Measurements from ENCODE around the gene MRTO4.
A peak's percentile ranks its signal among the peaks of the same experiment; 100 is the strongest.
"Not testable (repeated sequence)": the region's sequence is repeated elsewhere in the genome, so short reads cannot be mapped to it uniquely, and the experiment has no call there.

MRTO4 gene

DNA sequence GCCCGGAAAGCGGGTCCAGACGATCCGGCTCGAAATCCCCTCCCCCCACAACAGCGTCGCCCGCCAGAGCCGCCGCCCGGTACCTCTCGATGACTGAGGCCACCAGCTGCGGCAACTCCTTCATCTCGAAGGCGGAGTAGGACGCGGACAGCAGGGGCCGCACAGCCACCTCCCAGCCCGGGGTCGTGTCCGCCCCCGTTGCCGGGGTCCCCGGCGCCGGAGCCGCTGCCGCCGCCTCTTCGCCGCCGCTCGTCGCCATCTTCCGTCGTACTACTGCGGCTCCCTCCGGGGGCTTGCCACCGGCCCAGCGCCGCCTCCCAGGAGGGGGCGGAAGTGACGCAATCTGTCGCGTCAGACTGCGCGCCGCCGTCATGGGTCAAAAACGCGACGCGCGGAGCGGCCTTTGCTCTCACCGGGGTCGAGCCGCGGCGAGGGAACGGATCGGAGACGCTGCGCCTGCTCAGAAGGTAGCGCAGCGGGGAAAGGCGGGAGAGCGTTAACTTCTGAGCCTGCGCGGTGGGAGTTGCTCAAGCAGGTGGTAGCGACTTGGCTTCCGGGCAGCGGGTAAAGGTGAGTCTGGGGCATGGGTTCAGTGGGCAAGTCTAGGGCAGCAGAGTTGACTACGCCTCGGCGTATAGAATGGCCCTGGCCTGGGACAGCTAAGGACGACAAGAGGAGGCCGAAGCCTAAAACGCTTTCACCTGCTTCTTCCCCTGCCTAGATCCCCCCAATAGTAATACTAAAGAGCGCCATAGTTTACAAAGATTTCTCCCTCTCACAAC, 41.4 kb upstream of the MRTO4 start, which contains the start of gene UBR4:
Gene UBR4, minus strand, starts transcription at position 277 of the 782 bp plus-strand sequence. Its CDS starts 18 bp downstream, at position 259.
- Histone ChIP-seq H3K4me3 (ENCODE audit: severe bottlenecking) (peak within 1 kb of the TSS; percentile 89), H3K27ac (ENCODE audit: poor library complexity, severe bottlenecking) (peak within 1 kb of the TSS; percentile 70), H3K9me3 (ENCODE audit: severe bottlenecking) (no peaks in the 10 kb centered on the region), H3K36me3 (ENCODE audit: low read depth) (peaks cover 35% of the 10 kb centered on the region), H3K4me1 (ENCODE audit: insufficient read depth, poor library complexity, severe bottlenecking) (peaks cover 18% of the 10 kb centered on the region), H3K27me3 (ENCODE audit: insufficient read depth, poor library complexity, severe bottlenecking) (no peaks in the 10 kb centered on the region)
- TF ChIP-seq, protein P1, sequence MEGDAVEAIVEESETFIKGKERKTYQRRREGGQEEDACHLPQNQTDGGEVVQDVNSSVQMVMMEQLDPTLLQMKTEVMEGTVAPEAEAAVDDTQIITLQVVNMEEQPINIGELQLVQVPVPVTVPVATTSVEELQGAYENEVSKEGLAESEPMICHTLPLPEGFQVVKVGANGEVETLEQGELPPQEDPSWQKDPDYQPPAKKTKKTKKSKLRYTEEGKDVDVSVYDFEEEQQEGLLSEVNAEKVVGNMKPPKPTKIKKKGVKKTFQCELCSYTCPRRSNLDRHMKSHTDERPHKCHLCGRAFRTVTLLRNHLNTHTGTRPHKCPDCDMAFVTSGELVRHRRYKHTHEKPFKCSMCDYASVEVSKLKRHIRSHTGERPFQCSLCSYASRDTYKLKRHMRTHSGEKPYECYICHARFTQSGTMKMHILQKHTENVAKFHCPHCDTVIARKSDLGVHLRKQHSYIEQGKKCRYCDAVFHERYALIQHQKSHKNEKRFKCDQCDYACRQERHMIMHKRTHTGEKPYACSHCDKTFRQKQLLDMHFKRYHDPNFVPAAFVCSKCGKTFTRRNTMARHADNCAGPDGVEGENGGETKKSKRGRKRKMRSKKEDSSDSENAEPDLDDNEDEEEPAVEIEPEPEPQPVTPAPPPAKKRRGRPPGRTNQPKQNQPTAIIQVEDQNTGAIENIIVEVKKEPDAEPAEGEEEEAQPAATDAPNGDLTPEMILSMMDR (IDR thresholded peaks at IDR 0.05; ENCODE audit: poor library complexity, severe bottlenecking): no peak
- ATAC-seq (ENCODE audit: low read depth): peak; percentile 91
- peak; percentile 95 for DNase-seq (ENCODE audit: low spot score)

DNA sequence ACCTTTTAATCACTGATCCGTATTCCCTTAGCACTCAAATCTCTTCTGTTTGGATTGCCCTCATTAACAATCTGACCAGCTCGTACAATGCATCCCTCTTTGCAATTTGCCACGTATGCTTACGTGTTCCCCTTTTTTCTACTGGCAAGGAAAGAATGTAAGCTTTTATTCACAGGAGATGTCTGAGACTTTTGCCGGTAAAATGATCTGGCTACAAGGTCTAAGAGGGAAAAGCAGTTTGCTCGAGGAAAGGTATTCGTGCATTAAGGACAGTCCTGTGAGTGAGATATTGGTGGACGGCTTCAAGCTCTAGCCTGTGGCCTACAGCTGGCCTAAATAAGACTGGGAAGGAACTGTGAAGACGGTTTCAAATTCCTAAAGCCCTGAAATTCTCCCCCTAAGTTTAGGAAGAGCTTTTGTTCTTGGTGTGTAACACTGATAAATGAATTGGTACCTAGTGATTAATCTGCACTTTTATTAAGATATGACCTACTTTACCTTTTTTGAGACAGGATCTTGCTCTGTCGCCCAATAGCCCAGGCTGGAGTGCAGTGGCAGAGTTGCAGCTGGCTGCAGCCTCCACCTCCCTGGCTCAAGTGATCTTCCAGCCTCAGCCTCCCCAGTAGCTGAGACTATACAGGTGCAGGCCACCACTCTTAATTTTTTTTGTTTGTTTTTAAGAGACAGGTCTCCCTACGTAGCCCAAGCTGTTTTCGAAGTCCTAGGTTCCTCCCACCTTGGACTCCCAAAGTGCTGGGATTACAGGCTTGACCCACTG, 40.6 kb upstream of the MRTO4 start:
- DNase-seq (ENCODE audit: low spot score) (no peak), ATAC-seq (ENCODE audit: low read depth) (peak; percentile 8; the same call in 1 of the 3 replicates)
- Histone ChIP-seq H3K27ac (ENCODE audit: poor library complexity, severe bottlenecking) (peak overlapping the region; percentile 70), H3K36me3 (ENCODE audit: low read depth) (peaks cover 43% of the 10 kb centered on the region), H3K4me1 (ENCODE audit: insufficient read depth, poor library complexity, severe bottlenecking) (peaks cover 18% of the 10 kb centered on the region), H3K9me3 (ENCODE audit: severe bottlenecking) (no peaks in the 10 kb centered on the region), H3K27me3 (ENCODE audit: insufficient read depth, poor library complexity, severe bottlenecking) (no peaks in the 10 kb centered on the region), H3K4me3 (ENCODE audit: severe bottlenecking) (peak overlapping the region; percentile 89)
- TF ChIP-seq, protein P1 (IDR thresholded peaks at IDR 0.05; ENCODE audit: poor library complexity, severe bottlenecking): no peak

DNA sequence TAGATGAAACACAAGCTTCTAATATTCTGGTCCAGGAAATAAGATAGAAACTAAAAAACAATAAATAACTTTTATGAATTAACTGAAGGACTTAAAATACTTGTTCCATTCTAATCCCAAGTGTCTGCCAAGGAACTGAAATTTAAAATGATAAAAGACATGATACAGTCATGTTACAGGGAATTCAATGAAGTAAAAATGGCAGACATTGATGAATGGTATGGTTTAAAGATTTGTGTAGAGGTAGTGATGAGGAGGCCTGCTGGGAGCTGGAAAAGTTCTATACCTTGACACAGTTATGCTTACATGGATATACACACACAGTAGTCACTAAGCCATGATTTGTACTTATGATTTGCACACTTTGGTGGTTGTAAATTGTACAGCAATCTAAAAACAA, 39.4 kb upstream of the MRTO4 start:
- no peaks in the 10 kb centered on the region for H3K27me3 ChIP-seq (ENCODE audit: insufficient read depth, poor library complexity, severe bottlenecking)
- no peak for DNase-seq (ENCODE audit: low spot score)
- no peak overlapping the region for H3K4me3 ChIP-seq (ENCODE audit: severe bottlenecking)
- no peaks in the 10 kb centered on the region for H3K9me3 ChIP-seq (ENCODE audit: severe bottlenecking)
- peaks cover 18% of the 10 kb centered on the region for H3K4me1 ChIP-seq (ENCODE audit: insufficient read depth, poor library complexity, severe bottlenecking)
- no peak overlapping the region for H3K27ac ChIP-seq (ENCODE audit: poor library complexity, severe bottlenecking)
- ATAC-seq (ENCODE audit: low read depth): no peak
- peaks cover 55% of the 10 kb centered on the region for H3K36me3 ChIP-seq (ENCODE audit: low read depth)
- TF ChIP-seq, protein P1 (IDR thresholded peaks at IDR 0.05; ENCODE audit: poor library complexity, severe bottlenecking): no peak

DNA sequence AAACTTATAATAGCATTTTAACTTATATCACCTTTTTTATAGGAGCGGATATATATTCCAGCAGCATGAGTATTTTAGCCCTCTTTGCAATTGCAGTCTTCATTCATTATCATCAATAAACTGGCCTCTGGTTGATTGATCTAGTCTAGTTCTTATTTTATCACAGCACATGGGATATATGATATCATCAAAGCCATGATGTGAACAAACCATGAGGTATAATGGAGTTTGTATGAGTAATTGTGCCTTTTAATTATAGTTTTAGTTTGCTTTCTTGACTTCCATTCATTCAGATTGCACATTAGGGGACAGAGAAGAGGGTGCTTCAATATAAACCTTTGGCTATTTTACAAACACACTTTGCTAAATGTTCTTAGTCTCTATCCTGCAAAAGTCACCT, 38.0 kb upstream of the MRTO4 start:
- Histone ChIP-seq H3K36me3 (ENCODE audit: low read depth) (peaks cover 67% of the 10 kb centered on the region), H3K9me3 (ENCODE audit: severe bottlenecking) (no peaks in the 10 kb centered on the region), H3K27ac (ENCODE audit: poor library complexity, severe bottlenecking) (no peak overlapping the region), H3K4me1 (ENCODE audit: insufficient read depth, poor library complexity, severe bottlenecking) (peaks cover 15% of the 10 kb centered on the region), H3K27me3 (ENCODE audit: insufficient read depth, poor library complexity, severe bottlenecking) (no peaks in the 10 kb centered on the region), H3K4me3 (ENCODE audit: severe bottlenecking) (no peak overlapping the region)
- DNase-seq (ENCODE audit: low spot score) (no peak), ATAC-seq (ENCODE audit: low read depth) (no peak)
- TF ChIP-seq, protein P1 (IDR thresholded peaks at IDR 0.05; ENCODE audit: poor library complexity, severe bottlenecking): no peak

DNA sequence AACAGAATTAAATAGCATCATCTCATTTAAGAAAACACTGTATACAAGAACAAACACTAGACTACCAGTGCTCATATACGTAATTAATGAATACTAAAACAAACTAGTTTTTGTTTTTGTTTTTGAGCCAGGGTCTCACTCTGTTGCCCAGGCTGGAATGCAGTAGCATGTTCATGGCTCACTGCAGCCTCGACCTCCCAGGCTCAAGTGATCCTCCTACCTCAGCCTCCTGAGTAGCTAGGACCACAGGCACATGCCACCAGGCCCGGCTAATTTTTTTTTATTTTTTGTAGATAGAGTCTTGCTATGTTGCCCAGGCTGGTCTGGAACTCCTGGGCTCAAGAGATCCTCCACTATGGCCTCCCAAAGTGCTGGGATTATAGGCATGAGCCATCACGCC, 35.0 kb upstream of the MRTO4 start:
- not testable (repeated sequence) for H3K27ac ChIP-seq (ENCODE audit: poor library complexity, severe bottlenecking); H3K4me3 ChIP-seq (ENCODE audit: severe bottlenecking); DNase-seq (ENCODE audit: low spot score); H3K27me3 ChIP-seq (ENCODE audit: insufficient read depth, poor library complexity, severe bottlenecking); ATAC-seq (ENCODE audit: low read depth); H3K4me1 ChIP-seq (ENCODE audit: insufficient read depth, poor library complexity, severe bottlenecking); H3K9me3 ChIP-seq (ENCODE audit: severe bottlenecking)
- H3K36me3 ChIP-seq (ENCODE audit: low read depth): peaks cover 91% of the 10 kb centered on the region
